ENCODE results near the gene MN1.
A peak's percentile ranks its signal among the peaks of the same experiment; 100 is the strongest.

The MN1 gene

DNA sequence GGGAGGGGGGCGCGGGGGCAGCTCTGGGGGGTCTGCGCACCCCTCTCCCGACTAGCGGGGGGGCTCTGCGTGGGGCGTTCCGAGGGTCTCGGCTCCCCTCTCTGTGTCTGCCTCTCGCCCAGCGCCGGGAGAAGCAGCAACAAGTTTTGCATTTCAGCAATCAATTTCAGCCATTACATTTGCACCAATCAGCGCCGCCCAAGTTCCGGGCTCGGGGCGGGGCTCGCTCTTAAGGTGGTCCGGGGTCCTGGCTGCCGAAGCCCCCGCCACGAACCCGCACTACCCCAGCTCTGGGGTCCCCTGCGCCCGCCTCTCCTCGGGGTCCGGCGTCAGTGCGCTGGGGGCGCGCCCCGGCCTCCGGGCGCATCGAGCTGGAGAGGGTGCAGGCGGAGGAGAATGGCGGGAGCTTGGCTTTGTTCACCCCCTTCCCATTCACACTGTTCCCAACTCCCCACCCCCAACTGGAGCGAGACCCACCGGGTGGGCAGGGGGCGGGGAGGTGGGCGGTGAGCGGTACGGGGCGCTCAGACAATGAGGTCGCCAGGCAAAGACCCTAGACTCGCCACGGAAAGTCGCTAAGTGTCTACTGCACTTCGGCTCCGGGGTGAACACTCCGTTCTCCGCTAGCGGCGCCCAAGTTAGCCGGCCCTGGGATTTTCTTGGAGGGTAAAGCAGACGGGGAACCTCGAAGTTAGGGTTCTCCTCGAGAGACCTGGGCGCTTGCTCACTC is at the start of gene MN1:
MN1 (minus strand) TSS at position 141 of the 730 bp plus-strand sequence. CDS start 1,213 bp downstream, outside the sequence.
- DNase-seq (ENCODE audit: low read depth): no peak

DNA sequence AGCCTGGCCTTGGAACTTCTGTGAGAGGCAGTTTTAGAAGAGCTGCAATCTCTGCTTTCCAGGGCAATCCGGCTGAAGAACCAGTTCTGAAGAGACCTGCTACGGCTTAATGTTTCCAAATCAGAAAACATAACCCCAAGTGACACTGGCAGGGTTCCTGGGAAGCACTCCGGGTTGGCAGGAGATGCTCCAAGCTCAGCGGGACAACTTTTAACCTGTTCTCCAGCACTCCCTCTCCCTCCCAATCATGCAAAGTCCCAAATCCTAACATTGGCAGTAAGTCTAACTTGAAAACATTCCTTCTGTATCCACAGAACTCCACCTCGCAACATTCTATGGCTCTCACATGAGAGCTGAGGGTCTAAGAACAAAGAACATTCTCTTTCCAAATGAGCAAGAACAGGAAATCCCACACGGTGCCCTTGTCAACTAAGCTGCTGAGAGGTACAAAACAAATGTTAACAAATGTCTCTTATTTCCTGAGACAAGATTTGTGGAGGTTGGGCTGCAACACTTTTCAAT is 48.5 kb upstream of the MN1 start:
- no peak for DNase-seq (ENCODE audit: low read depth)

- no peak for DNase-seq (ENCODE audit: low read depth)
Measured at GRCh38 chr22:27848005-27848404, 46.4 kb upstream of the MN1 start.

DNA sequence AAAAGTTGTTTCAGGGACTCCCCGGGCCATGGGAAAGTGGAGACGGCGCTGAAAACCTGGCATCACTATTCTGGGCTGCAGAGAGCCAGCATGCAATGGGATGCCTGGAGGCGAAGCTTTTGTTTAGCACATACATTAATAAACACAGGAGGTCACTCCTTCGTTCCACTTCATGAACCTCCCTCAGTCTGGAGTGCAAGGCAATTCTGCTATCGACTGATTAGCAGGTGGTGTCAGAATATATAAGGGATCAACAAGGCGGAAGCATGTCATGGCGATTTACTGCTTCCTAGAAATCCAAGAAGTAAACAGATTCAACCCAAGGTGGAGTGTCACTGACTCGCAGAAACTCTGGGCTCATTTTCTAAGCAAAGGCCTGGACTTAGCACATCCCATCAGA is 45.4 kb upstream of the MN1 start:
- no peak for DNase-seq (ENCODE audit: low read depth)

DNA sequence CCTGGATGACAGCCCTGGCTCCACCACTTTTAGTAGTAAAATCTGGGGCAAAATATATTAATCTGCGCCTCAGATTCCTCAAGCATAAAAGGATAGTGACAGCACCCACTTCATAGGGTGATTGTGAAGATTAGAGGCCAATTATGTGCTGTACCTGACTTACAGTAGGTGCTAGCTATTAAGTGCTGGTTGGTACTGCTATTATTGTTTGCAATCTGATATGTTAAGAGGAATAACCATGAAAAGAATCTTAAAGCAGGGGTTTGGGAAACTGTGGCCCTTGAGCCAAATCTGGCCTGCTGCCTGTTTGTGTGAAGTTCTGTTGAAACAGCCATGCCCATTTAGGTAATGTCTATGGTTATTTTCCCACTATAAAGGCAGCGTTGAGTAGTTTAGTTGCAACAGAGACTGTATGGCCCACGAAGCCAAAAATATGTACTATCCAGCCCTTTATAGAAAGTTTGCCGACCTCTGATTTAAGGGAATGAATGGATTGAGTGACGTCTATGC is 44.7 kb upstream of the MN1 start:
- DNase-seq (ENCODE audit: low read depth): no peak

- no peak for DNase-seq (ENCODE audit: low read depth)
Measured at GRCh38 chr22:27845644-27846043, 44.1 kb upstream of the MN1 start.

DNA sequence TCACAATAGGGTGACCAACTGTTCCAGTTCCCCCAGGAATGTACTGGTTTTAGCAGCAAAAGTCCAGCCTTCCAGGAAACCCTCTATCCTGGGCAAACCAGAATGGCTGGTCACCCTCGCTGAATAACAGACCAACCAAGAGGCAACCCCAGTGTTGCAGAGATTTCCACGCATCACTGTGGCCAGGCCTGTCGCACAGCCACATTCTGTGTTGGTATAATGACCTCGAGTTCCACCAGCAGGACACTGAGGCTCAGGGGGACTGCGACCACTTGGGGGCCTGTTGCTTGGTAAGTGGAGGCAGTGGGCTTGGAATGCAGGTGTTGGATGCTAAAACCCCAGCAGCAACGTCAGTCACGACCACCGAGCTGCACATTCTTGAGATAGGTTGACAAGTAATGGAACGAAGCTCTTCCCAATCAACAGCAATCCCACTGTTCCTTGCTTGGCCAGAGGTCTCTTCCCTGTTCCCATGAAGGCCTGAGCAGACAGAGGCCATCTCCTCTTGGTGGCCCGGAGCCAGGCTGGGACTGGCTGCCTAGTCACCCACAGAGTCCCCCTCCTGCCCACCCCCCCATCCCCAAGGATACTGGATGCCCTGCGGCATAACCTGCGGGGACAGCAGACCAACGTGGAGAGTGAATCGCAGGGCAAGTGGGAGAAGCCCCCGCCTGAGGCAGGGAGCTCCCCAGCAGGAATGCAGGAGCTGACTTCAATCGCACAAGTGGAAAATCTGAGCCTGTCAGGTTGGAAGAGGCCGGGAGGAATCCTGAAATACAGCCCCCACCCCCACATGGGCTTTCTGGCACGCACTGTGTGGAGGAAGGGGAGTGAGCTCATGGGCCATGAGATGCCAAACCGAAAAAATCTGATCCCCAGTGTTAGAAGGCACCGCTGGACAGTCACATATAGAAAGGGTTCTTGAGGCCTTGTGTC is 43.4 kb upstream of the MN1 start:
- no peak for DNase-seq (ENCODE audit: low read depth)

DNA sequence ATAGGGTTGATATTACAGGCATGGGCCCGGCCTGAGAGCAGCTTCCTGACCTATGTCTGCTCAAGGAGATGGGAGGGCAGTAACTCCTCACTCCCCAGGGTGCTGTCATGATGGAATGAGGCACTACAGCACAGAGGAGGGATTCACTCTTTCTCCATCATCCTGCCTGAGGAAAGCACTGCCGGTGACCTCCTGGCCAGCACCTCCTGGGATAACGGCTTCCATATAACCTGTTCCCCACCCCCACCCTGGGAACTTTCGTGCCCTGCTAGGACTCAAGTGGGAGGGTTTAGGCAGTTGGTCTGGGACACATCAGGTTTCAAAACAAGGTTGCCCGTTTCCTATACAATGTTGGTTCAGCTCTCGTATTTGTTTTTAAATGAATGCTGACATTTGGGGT is 42.7 kb upstream of the MN1 start:
- DNase-seq (ENCODE audit: low read depth): no peak

- no peak for DNase-seq (ENCODE audit: low read depth)
Measured at GRCh38 chr22:27843441-27843840, 41.9 kb upstream of the MN1 start.

GRCh38 chr22:27842669-27843431 is 41.3 kb upstream of the MN1 start:
- DNase-seq (ENCODE audit: low read depth): peak; percentile 57

GRCh38 chr22:27842201-27842600 is 40.6 kb upstream of the MN1 start:
- DNase-seq (ENCODE audit: low read depth): no peak

DNA sequence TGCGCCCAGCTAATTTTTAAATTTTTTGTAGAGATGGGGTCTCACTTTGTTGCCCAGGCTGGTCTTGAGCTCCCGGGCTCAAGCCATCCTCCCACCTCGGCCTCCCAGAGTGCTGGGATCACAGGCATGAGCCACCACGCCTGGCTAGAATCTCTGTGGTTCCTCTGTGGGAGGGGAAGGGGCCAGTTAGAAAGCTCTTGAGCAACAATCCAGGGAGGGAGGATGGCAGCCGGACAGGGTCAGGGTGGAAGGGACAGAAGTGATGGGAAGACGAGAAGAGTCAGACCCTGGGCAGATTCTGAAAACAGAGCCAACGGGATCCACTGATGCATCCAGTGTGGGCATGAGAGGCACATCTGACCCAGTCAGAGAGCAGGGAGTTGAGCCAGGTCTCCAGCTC is 38.9 kb upstream of the MN1 start:
- no peak for DNase-seq (ENCODE audit: low read depth)

DNA sequence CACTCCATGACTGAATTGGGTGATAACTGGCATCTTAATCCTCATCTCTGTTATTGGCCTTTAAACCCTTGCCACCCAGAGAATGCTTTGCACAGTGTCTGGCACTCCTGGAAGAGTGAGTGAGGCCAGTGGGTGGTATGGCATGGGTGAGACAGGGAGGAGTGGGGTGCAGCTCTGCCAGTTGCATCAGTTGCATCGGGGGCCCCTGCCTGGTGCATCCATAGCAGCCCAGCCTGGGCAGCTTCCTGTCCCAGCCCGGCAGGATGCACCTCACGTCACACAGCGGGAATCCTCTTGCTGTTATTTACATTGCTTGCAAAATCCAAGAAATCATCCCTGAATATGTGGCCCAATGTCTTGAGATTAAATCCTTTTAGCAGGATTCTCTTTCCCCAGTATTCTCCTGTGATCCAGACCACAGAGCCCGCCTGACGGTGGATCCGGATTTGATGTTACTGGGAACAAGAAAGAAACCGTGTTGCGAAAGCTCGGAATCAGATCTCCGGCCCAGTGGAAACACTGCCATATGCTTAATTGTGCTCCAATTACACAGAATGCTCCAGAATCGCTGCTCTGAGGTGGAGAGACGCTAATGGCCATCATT is 37.6 kb upstream of the MN1 start:
- DNase-seq (ENCODE audit: low read depth): no peak

DNA sequence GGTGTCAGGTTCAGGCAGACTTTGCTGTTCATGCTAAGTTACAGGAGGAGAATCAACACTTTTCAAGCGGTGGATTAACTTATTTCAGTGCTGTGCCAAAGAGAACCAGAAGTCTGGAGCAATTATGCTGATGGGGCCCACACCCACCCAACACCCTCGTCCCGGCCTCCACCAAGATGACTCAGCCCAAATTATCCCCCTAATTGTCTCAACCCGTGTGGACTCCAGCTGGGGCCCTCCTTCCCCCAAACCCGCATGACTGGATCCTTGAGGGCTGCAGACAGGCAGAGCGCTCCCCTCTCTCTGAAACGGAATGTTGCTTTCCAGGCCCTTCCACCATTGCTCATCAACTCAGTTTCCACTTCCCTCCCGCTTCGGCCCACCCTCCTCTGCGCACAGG is 34.6 kb upstream of the MN1 start:
- DNase-seq (ENCODE audit: low read depth): no peak

GRCh38 chr22:27835446-27835845 is 33.9 kb upstream of the MN1 start:
- no peak for DNase-seq (ENCODE audit: low read depth)

DNA sequence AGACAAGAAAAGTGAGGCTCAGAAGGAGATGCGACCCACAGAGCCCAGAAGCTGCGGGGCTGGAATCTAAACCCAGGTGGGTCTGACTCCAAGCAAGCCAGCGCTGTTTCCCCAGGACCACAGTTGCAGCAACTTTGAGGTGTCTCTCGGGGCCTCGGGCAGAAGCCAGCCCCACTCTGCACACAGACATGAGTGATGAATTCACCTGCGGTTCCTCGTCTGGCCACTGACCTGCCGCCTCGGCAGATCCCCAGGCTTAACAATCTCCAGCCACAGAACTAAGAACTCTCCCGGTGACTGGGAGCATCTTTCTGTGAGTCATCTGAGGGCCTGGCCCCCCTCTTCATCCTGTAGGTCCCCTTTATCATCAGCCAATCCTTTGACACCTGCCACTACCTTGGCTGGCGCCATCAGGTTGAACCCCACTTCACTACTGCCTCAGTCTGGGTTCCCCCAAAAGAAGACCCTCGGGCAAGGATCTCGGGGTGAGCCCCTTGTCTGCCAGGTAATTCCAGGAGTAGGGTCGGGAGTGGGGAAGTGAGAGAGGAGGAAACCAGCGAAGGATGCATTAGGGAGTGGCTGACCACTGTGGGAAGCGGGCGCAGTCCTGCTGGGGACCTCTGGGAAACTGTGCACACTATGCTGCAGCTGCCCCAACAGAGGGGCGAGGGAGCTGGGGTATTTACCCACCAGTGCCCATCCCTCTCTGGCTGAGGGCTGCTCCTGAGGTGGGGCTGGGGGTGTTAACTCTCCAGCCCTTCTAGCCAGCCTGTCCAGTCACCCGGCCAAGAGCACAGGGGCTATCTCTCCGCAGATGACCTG is 33.0 kb upstream of the MN1 start:
- DNase-seq (ENCODE audit: low read depth): no peak

DNA sequence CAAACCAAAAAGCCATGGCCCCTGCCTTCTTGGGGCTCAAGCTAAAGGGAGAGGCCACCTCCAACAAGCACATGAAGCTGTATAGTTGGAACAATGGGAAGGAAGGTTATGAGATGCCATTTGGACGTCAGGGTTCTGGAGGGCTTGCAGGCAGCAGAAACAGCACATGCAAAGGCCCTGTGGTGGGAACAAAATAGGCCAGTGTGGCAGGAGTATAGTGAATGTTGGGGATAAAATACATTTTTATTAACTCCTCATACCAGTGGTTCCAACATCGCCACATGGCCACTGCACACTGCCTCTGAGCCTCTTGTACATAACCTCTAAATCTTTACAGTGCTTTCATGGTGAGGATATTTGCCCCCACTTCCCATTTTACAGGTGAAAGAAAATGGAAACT is 32.2 kb upstream of the MN1 start:
- no peak for DNase-seq (ENCODE audit: low read depth)

DNA sequence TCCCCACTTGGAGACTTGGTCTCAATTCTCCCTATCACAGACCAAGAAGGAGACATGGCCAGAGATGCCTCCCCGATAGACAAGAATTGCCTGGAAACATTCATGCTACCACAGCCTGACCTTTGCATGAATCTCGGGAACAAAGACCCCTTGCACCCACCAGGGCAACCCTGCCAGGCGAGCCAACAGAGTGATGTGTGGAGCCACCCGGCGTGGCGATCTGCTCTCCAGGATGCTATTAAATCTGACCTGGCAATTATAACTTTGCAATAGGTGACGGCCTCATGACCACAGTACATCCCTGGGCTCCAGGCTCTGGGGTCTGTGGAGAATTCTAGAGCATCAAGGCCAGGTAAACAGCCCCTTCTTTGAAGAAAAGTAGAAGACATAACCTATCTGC is 31.1 kb upstream of the MN1 start:
- DNase-seq (ENCODE audit: low read depth): no peak

DNA sequence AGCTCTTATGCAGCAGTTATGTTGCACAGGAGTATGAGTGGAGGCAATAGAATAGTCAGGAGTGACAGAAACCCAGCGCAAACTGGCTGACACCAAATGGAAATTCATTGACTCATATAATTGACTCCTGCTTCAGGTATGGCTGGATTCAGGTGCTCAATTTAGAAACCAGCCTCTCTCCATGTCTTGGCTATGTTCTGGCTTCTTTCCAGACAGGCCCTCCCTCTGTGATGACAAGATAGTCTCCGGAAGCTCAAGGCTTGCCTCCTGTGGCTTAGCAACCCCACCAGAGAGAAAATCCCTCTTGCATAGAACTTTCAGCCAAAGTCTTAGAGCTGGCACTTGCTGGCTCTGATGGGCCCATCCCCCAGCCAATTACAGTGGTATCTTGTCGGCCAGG is 28.1 kb upstream of the MN1 start:
- DNase-seq (ENCODE audit: low read depth): no peak

Data from GM04503 (cell line).